HepG2 (cell line): ENCODE measurements around the gene TBC1D24. TPM values are rescaled to one million over a fixed set of nuclear protein-coding genes. Genes with fewer than 3 reads are reported as not detected.

Experiments
- AGO2 ChIP-seq: fragments of 200-400 bp; formaldehyde crosslinking; optimal IDR thresholded peaks from 2 replicates; pipeline ENCODE3; 2017; ENCODE audit warnings: mild to moderate bottlenecking, low read depth, low read length, moderate library complexity
- GABPB1 ChIP-seq: IDR thresholded peaks from 2 replicates; pipeline ENCODE4 v1.6.1; 2016; ENCODE audit warnings: mild to moderate bottlenecking, missing genetic modification reagents, moderate library complexity, missing compliant biosample characterization
- GTF3A ChIP-seq: sonication (generic); formaldehyde crosslinking; conservative IDR thresholded peaks from 2 replicates; pipeline ENCODE4 v1.4.0; 2020; ENCODE audit warnings: mild to moderate bottlenecking, missing genetic modification reagents
- HIC2 ChIP-seq: sonication (generic); formaldehyde crosslinking; IDR thresholded peaks from 2 replicates; pipeline ENCODE4 v1.9.0; 2022; ENCODE audit warnings: low read depth, missing genetic modification reagents
- HOXA5 ChIP-seq: sonication (generic); formaldehyde crosslinking; IDR thresholded peaks from 2 replicates; pipeline ENCODE4 v1.4.0; 2020; ENCODE audit warnings: missing genetic modification reagents
- PPARG ChIP-seq: conservative IDR thresholded peaks from 2 replicates; pipeline ENCODE4 v1.6.1; 2016; ENCODE audit warnings: missing biosample characterization, missing genetic modification reagents
- RNF219 ChIP-seq: sonication (generic); formaldehyde crosslinking; IDR thresholded peaks from 2 replicates; pipeline ENCODE4 v1.5.0; 2020; ENCODE audit warnings: mild to moderate bottlenecking, missing genetic modification reagents
- SALL2 ChIP-seq: sonication (generic); formaldehyde crosslinking; IDR thresholded peaks from 2 replicates; pipeline ENCODE4 v1.8.1; 2023; ENCODE audit warnings: mild to moderate bottlenecking, missing genetic modification reagents, inconsistent platforms
- SMYD3 ChIP-seq: sonication (generic); formaldehyde crosslinking; IDR thresholded peaks from 2 replicates; pipeline ENCODE4 v1.8.1; 2023; ENCODE audit warnings: mild to moderate bottlenecking, missing genetic modification reagents
- ZMAT3 ChIP-seq: sonication (generic); formaldehyde crosslinking; conservative IDR thresholded peaks from 2 replicates; pipeline ENCODE4 v1.7.0; 2021; ENCODE audit warnings: missing genetic modification reagents
- ZNF124 ChIP-seq: sonication (generic); formaldehyde crosslinking; IDR thresholded peaks from 2 replicates; pipeline ENCODE4 v1.4.0; 2020; ENCODE audit warnings: missing genetic modification reagents
- ZNF263 ChIP-seq: sonication (generic); formaldehyde crosslinking; IDR thresholded peaks from 2 replicates; pipeline ENCODE4 v1.4.0; 2020; ENCODE audit warnings: missing genetic modification reagents
- ZNF350 ChIP-seq: sonication (generic); formaldehyde crosslinking; IDR thresholded peaks from 2 replicates; pipeline ENCODE4 v1.4.0; 2020; ENCODE audit warnings: mild to moderate bottlenecking, low read depth, missing genetic modification reagents, borderline replicate concordance
- ZNF414 ChIP-seq: sonication (generic); formaldehyde crosslinking; IDR thresholded peaks from 2 replicates; pipeline ENCODE4 v1.5.0; 2020; ENCODE audit warnings: missing genetic modification reagents
- ZNF598 ChIP-seq: sonication (generic); formaldehyde crosslinking; IDR thresholded peaks from 2 replicates; pipeline ENCODE4 v1.5.1; 2020; ENCODE audit warnings: mild to moderate bottlenecking, missing genetic modification reagents, borderline replicate concordance
- ZNF687 ChIP-seq: sonication (generic); formaldehyde crosslinking; IDR thresholded peaks from 2 replicates; pipeline ENCODE4 v1.5.1; 2020; ENCODE audit warnings: mild to moderate bottlenecking, missing genetic modification reagents, moderate library complexity
- ZNF784 ChIP-seq: sonication (generic); formaldehyde crosslinking; IDR thresholded peaks from 2 replicates; pipeline ENCODE4 v1.5.1; 2020; ENCODE audit warnings: missing genetic modification reagents, mild to moderate bottlenecking, borderline replicate concordance
- polyA plus RNA-seq, 8 experiments: library from polyadenylated mRNA; depleted of rRNA in 3 of 8; stranded (reverse) in 7 of 8; unstranded in 1 of 8; fragments of >200 nt; fragmentation: Illumina TruSeq in 4 of 8; extraction: Trizol in 4 of 8; gene quantifications; 2 replicates each; pipeline versions ENCODE4 v1.2.1 to v1.2.3, GENCODE V29; 2011 to 2016; ENCODE audit warnings: low read depth in 4 of 8, missing spikeins in 1 of 8, mixed read lengths in 1 of 8; ENCODE audit not compliant: insufficient read depth in 1 of 8
- total RNA-seq, 5 experiments: library from RNA; depleted of rRNA; stranded (reverse); fragments of >200 nt; fragmentation: Illumina TruSeq; extraction: Trizol; gene quantifications; 2 replicates each; pipeline ENCODE4 v1.2.3, GENCODE V29; 2016; ENCODE audit warnings: low read depth in 1 of 5

TBC1D24 gene
- total and polyA plus RNA-seq, 2 of the 13 experiments (the other 11 are each of a cell fraction or from before 2014, with no cell fraction given), result 7.7 to 13.7 TPM

GRCh38 chr16:2532494-2533141 lies 57.7 kb downstream of the TBC1D24 start (continued):
- peak; percentile 47; the same call in 1 of the 2 replicates for TF ChIP-seq ZNF687 (CRISPR knock-in tag)
- peak; percentile 28; the same call in 1 of the 2 replicates for TF ChIP-seq ZNF350 (CRISPR knock-in tag)
- TF ChIP-seq AGO2, result peak; percentile 82
- TF ChIP-seq ZNF414 (CRISPR knock-in tag), result 0 out of 2 replicates have a peak, but pooled peaks have one; percentile 15
- TF ChIP-seq SALL2 (CRISPR knock-in tag), result 0 out of 2 replicates have a peak, but pooled peaks have one; percentile 29
- TF ChIP-seq ZNF598 (CRISPR knock-in tag), result no peak
- peak; percentile 36; the same call in 1 of the 2 replicates for TF ChIP-seq GABPB1 (CRISPR knock-in tag)
- peak; percentile 80 for TF ChIP-seq ZNF263 (CRISPR knock-in tag)
- TF ChIP-seq HOXA5 (CRISPR knock-in tag), result no peak; the same call in 1 of the 2 replicates
- peak; percentile 19; the same call in 1 of the 2 replicates for TF ChIP-seq HIC2 (CRISPR knock-in tag)
- 0 out of 2 replicates have a peak, but pooled peaks have one; percentile 11 for TF ChIP-seq ZNF784 (CRISPR knock-in tag)
- no peak for TF ChIP-seq PPARG (CRISPR knock-in tag)
- 0 out of 2 replicates have a peak, but pooled peaks have one; percentile 2 for TF ChIP-seq SMYD3 (CRISPR knock-in tag)
- TF ChIP-seq GTF3A (CRISPR knock-in tag), result no peak
- peak; percentile 23; the same call in 1 of the 2 replicates for TF ChIP-seq ZNF124
- no peak for TF ChIP-seq RNF219 (CRISPR knock-in tag)
- no peak for TF ChIP-seq ZMAT3
